OCI-LY1 (cell line): ENCODE data around the gene SEC11A.
"Not testable (repeated sequence)": the region's sequence is repeated elsewhere in the genome, so short reads cannot be mapped to it uniquely, and the experiment has no call there.

Experiments used
- H2AFZ ChIP-seq: fragments of 200-600 bp; sonication (generic), shearing (Covaris generic); 2 replicates; pipeline ENCODE4 v1.6.0; 2014; ENCODE audit warnings: antibody characterized with exemption, mild to moderate bottlenecking, low read length
- H3F3A ChIP-seq: fragments of 200-600 bp; sonication (generic), shearing (Covaris generic); 2 replicates; pipeline ENCODE4 v1.6.0; 2014; ENCODE audit warnings: mild to moderate bottlenecking, antibody characterized with exemption, low read length, moderate library complexity; ENCODE audit not compliant: insufficient read depth
- H3K27ac ChIP-seq: fragments of 200-600 bp; sonication (generic); 2 replicates; pipeline ENCODE4 v1.5.1; 2014; ENCODE audit warnings: low read length, mixed run types, mild to moderate bottlenecking, low read depth; ENCODE audit not compliant: poor library complexity, severe bottlenecking
- H3K27me3 ChIP-seq: fragments of 200-600 bp; sonication (generic); 2 replicates; pipeline ENCODE4 v1.6.0; 2014; ENCODE audit warnings: antibody characterized with exemption, mild to moderate bottlenecking, low read length, moderate library complexity; ENCODE audit not compliant: insufficient read depth
- H3K36me3 ChIP-seq: fragments of 200-600 bp; sonication (generic); 2 replicates; pipeline ENCODE4 v1.6.1; 2014; ENCODE audit warnings: mild to moderate bottlenecking, antibody characterized with exemption, low read length, moderate library complexity, mixed read lengths; ENCODE audit not compliant: insufficient read depth
- H3K4me1 ChIP-seq: fragments of 200-600 bp; sonication (generic); 2 replicates; pipeline ENCODE4 v1.5.1; 2014; ENCODE audit warnings: mild to moderate bottlenecking, low read length, moderate library complexity; ENCODE audit not compliant: insufficient read depth, severe bottlenecking
- H3K4me2 ChIP-seq: fragments of 200-600 bp; sonication (generic), shearing (Covaris generic); 2 replicates; pipeline ENCODE4 v1.6.1; 2014; ENCODE audit warnings: low read length
- H3K4me3 ChIP-seq: fragments of 200-600 bp; sonication (generic); 2 replicates; pipeline ENCODE4 v1.5.1; 2014; ENCODE audit warnings: low read length, low read depth, mild to moderate bottlenecking, mixed read lengths; ENCODE audit not compliant: poor library complexity, severe bottlenecking
- H3K79me2 ChIP-seq: fragments of 200-600 bp; shearing (Covaris generic); 2 replicates; pipeline ENCODE4 v1.6.1; 2016; ENCODE audit warnings: mixed run types, low read length, mixed read lengths; ENCODE audit not compliant: insufficient read depth
- H3K9ac ChIP-seq: fragments of 200-600 bp; sonication (generic), shearing (Covaris generic); 2 replicates; pipeline ENCODE4 v1.6.1; 2014; ENCODE audit warnings: mild to moderate bottlenecking, low read length, mixed read lengths
- H3K9me2 ChIP-seq: fragments of 200-600 bp; sonication (generic), shearing (Covaris generic); 2 replicates; pipeline ENCODE4 v1.6.1; 2014; ENCODE audit warnings: low read depth, mild to moderate bottlenecking, low read length, mixed read lengths
- H3K9me3 ChIP-seq: fragments of 200-600 bp; shearing (Covaris generic); 2 replicates; pipeline ENCODE4 v1.6.1; 2014; ENCODE audit warnings: low read length, mixed read lengths
- H4K20me1 ChIP-seq: fragments of 200-600 bp; sonication (generic), shearing (Covaris generic); 2 replicates; pipeline ENCODE4 v1.6.0; 2016; ENCODE audit warnings: mild to moderate bottlenecking, low read length; ENCODE audit not compliant: insufficient read depth
- EZH2 ChIP-seq: fragments of 200-600 bp; sonication (generic), shearing (Covaris generic); IDR thresholded peaks from 2 replicates; pipeline ENCODE4 v1.8.0; 2017; ENCODE audit warnings: borderline replicate concordance, mixed run types, mild to moderate bottlenecking, antibody characterized with exemption, low read length, moderate library complexity, mixed read lengths
- TF ChIP-seq, protein P1 (sequence below): fragments of 200-600 bp; sonication (generic), shearing (Covaris generic); IDR thresholded peaks from 2 replicates; pipeline ENCODE4 v1.5.1; 2017; ENCODE audit warnings: mild to moderate bottlenecking, antibody characterized with exemption, low read length, moderate library complexity, mixed read lengths

Gene SEC11A

DNA sequence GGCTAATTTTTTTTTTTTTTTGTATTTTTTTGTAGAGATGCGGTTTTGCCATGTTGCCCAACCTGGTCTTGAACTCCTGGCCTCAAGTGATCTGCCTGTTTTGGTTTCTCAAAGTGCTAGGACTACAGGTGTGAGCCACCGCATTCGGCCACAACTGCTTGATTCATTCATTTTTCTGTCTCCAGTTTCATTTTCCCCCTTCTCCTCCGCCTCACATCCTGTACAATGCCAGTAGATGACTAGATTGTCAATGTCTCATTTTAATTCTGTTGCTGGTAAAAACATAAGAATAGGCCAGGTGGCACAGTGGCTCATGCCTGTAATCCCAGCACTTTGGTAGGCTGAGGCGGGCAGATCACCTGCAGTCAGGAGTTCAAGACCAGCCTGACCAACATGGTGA is 20.4 kb upstream of the SEC11A start:
- peaks cover 31% of the 10 kb centered on the region for H3K4me1 ChIP-seq
- H3K27me3 ChIP-seq: no peaks in the 10 kb centered on the region
- peak overlapping the region; percentile 91 for H3K27ac ChIP-seq
- TF ChIP-seq EZH2: no peak
- TF ChIP-seq, protein P1, sequence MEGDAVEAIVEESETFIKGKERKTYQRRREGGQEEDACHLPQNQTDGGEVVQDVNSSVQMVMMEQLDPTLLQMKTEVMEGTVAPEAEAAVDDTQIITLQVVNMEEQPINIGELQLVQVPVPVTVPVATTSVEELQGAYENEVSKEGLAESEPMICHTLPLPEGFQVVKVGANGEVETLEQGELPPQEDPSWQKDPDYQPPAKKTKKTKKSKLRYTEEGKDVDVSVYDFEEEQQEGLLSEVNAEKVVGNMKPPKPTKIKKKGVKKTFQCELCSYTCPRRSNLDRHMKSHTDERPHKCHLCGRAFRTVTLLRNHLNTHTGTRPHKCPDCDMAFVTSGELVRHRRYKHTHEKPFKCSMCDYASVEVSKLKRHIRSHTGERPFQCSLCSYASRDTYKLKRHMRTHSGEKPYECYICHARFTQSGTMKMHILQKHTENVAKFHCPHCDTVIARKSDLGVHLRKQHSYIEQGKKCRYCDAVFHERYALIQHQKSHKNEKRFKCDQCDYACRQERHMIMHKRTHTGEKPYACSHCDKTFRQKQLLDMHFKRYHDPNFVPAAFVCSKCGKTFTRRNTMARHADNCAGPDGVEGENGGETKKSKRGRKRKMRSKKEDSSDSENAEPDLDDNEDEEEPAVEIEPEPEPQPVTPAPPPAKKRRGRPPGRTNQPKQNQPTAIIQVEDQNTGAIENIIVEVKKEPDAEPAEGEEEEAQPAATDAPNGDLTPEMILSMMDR: no peak
- H3K4me3 ChIP-seq: no peak overlapping the region
- H3F3A ChIP-seq: peaks cover 4% of the 10 kb centered on the region; the same call in 1 of the 2 replicates
- H3K9me3 ChIP-seq: no peaks in the 10 kb centered on the region
- H3K4me2 ChIP-seq: no peak overlapping the region
- H3K36me3 ChIP-seq: no peaks in the 10 kb centered on the region
- no peaks in the 10 kb centered on the region for H4K20me1 ChIP-seq
- no peak overlapping the region for H2AFZ ChIP-seq
- no peaks in the 10 kb centered on the region for H3K79me2 ChIP-seq
- no peak overlapping the region for H3K9ac ChIP-seq
- H3K9me2 ChIP-seq: no peaks in the 10 kb centered on the region

DNA sequence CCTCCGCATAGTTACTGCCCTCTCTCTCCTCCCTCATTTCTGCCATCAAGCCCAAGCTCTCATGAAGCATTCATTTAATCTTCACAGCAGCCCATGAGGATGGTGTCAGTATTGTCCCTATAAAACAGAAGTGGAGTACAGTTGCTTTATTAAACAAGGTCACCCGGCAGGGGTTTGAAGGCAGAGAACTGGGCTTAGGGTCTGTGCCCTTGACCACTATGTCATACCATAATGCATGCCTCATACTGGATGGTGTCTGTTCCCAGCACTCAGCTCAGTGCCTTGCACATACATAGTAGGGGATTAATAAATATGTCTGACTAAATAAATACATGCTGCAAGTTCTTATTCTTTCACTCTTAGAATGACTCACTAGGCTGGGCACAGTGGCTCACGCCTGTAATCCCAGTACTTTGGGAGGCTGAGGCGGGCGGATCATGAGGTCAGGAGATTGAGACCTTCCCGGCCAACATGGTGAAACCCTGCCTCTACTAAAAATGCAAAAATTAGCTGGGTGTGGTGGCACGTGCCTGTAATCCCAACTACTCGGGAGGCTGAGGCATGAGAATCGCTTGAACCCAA is 19.6 kb upstream of the SEC11A start:
- not testable (repeated sequence) for H3K27me3 ChIP-seq, H3K79me2 ChIP-seq, H3K36me3 ChIP-seq, H2AFZ ChIP-seq, H3F3A ChIP-seq, H3K9me3 ChIP-seq, H4K20me1 ChIP-seq, H3K9me2 ChIP-seq
- H3K4me3 ChIP-seq: peak overlapping the region; percentile 47
- peaks cover 31% of the 10 kb centered on the region for H3K4me1 ChIP-seq
- H3K9ac ChIP-seq: peak overlapping the region; percentile 39
- peak overlapping the region; percentile 51 for H3K4me2 ChIP-seq
- H3K27ac ChIP-seq: peak overlapping the region; percentile 91

DNA sequence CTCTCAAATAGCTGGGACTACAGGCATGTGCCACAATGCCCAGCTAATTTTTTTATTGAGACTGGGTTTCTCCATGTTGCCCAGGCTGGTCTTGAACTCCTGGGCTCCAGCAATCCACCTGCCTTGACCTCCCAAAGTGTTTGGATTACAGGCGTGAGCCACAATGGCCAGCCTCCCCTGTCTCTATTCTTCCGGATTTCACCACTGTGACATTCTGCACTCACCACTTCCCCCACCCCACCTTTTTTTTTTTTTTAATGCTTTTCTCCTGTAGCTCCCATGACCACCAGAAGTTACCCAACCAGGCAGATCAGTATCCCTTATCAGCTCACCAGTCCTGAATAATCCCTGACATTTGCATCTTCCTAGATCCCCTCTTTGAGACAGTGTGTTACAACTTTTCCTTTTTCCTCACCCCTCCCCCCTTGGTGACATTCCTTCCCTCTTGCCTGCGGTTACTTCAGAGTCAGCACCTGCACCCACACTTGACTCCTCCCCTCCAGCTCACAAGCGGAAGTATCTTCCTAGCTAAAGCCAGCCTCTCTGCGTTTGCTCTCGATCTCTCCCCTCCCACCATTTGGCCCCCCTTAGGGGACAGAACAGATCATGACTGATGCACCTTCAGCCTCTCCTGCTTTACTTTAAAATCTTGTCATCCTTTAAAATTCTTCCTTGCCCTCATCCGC is 19.0 kb upstream of the SEC11A start:
- no peaks in the 10 kb centered on the region for H3K9me2 ChIP-seq
- H3K36me3 ChIP-seq: no peaks in the 10 kb centered on the region
- no peaks in the 10 kb centered on the region for H3K79me2 ChIP-seq
- peak overlapping the region; percentile 39 for H3K9ac ChIP-seq
- H3K9me3 ChIP-seq: no peaks in the 10 kb centered on the region
- H3K4me3 ChIP-seq: peak overlapping the region; percentile 47
- H2AFZ ChIP-seq: peak overlapping the region; percentile 31; the same call in 1 of the 2 replicates
- H4K20me1 ChIP-seq: no peaks in the 10 kb centered on the region
- TF ChIP-seq, protein P1: no peak
- no peak for TF ChIP-seq EZH2
- H3F3A ChIP-seq: peaks cover 4% of the 10 kb centered on the region; the same call in 1 of the 2 replicates
- H3K4me2 ChIP-seq: peak overlapping the region; percentile 51
- peaks cover 31% of the 10 kb centered on the region for H3K4me1 ChIP-seq
- peak overlapping the region; percentile 91 for H3K27ac ChIP-seq
- H3K27me3 ChIP-seq: no peaks in the 10 kb centered on the region

DNA sequence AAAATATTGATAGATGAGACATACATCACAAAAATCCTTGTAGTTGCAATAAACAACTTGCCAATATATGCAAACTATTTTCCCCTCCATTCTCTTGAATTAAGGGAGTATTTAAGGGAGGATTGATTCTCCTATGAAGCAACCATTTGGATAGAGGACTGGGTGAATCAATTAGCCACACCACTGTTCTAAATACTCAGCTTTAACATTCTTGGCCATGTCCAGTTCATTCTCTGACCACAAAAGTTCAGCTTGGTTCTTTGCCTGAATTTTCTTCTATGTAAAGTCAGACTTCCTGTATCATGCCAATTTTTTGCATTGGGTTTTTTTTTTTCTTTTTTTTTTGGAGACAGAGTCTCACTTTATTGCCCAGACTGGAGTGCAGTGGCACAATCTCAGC is 15.8 kb upstream of the SEC11A start:
- H3K36me3 ChIP-seq: no peaks in the 10 kb centered on the region
- no peaks in the 10 kb centered on the region for H3K9me3 ChIP-seq
- TF ChIP-seq EZH2: no peak
- no peak overlapping the region for H3K4me2 ChIP-seq
- no peak overlapping the region for H3K9ac ChIP-seq
- H3K4me1 ChIP-seq: peaks cover 43% of the 10 kb centered on the region
- no peaks in the 10 kb centered on the region for H3K27me3 ChIP-seq
- peaks cover 4% of the 10 kb centered on the region; the same call in 1 of the 2 replicates for H3F3A ChIP-seq
- H3K79me2 ChIP-seq: no peaks in the 10 kb centered on the region
- no peaks in the 10 kb centered on the region for H3K9me2 ChIP-seq
- H4K20me1 ChIP-seq: no peaks in the 10 kb centered on the region
- H3K4me3 ChIP-seq: no peak overlapping the region
- no peak overlapping the region for H2AFZ ChIP-seq
- H3K27ac ChIP-seq: no peak overlapping the region
